Panc1 (cell line): ENCODE results near the gene CXorf65. TPM values are rescaled to one million over a fixed set of nuclear protein-coding genes. Genes with fewer than 3 reads are reported as not detected.

Experiments used
- ATAC-seq: fragments of 200-7000 bp; cut with Tn5 transposase; 2 replicates; pipeline ENCODE4 v1.9.1; 2020; ENCODE audit warnings: mild to moderate bottlenecking, moderate library complexity
- BruUV-seq: library from RNA; stranded (reverse); fragments of 400-500 nt; replicated peaks from 2 replicates; lab custom pipeline; 2021; lab: Mats Ljungman, UMichigan
- CTCF ChIA-PET: fragments of 300-600 bp; sonication (Branson Sonifier 250); formaldehyde crosslinking; loops from one replicate; lab custom pipeline; 2022; ENCODE audit warnings: antibody characterized with exemption; lab: Charles Lee
- POLR2A ChIA-PET: fragments of 300-600 bp; sonication (Branson Sonifier 250); formaldehyde crosslinking; loops from one replicate; lab custom pipeline; 2022; ENCODE audit warnings: antibody characterized with exemption; lab: Charles Lee
- DNase-seq: peaks from one replicate; pipeline ENCODE4 v3.0.0-alpha.2; 2010; ENCODE audit warnings: low read depth, low spot score
- H3K27ac ChIP-seq: 2 replicates; pipeline ENCODE4 v1.5.1; 2011; ENCODE audit warnings: mild to moderate bottlenecking, low read length, inconsistent platforms
- H3K27me3 ChIP-seq: fragments of 200-500 bp; sonication (Bioruptor generic); 2 replicates; pipeline ENCODE4 v1.6.0; 2014; ENCODE audit warnings: low read length, inconsistent platforms; ENCODE audit not compliant: control insufficient read depth, insufficient read depth
- H3K36me3 ChIP-seq: fragments of 200-500 bp; sonication (Bioruptor generic); 2 replicates; pipeline ENCODE4 v1.5.1; 2014; ENCODE audit warnings: inconsistent platforms, mild to moderate bottlenecking, low read length, moderate library complexity; ENCODE audit not compliant: control insufficient read depth, insufficient read depth
- H3K4me1 ChIP-seq: 2 replicates; pipeline ENCODE4 v1.5.1; 2011; ENCODE audit warnings: inconsistent platforms, mild to moderate bottlenecking, low read length, moderate library complexity; ENCODE audit not compliant: control insufficient read depth, insufficient read depth
- H3K4me3 ChIP-seq, 2 experiments: 2 replicates each; pipeline ENCODE4 v1.5.1; 2011 to 2012; ENCODE audit warnings: low read depth in 2 of 2, low read length in 2 of 2, mild to moderate bottlenecking in 2 of 2, inconsistent platforms in 1 of 2, moderate library complexity in 1 of 2
- H3K9me3 ChIP-seq: fragments of 200-500 bp; sonication (Bioruptor generic); 2 replicates; pipeline ENCODE4 v1.5.1; 2014; ENCODE audit warnings: low read depth, mild to moderate bottlenecking, inconsistent platforms, low read length, moderate library complexity; ENCODE audit not compliant: control insufficient read depth, insufficient read depth
- CTCF ChIP-seq: fragments of 450-650 bp; IDR thresholded peaks from 2 replicates; pipeline ENCODE4 v1.5.1; 2017; ENCODE audit warnings: mild to moderate bottlenecking
- POLR2AphosphoS5 ChIP-seq: IDR thresholded peaks from 2 replicates; pipeline ENCODE4 v1.6.1; 2012; ENCODE audit warnings: mild to moderate bottlenecking, low read depth, low read length, moderate library complexity
- REST ChIP-seq, 2 experiments: IDR thresholded peaks; 2 replicates each; pipeline ENCODE4 v1.6.1; 2011 to 2012; ENCODE audit warnings: low read depth in 2 of 2, control low read depth in 1 of 2, low read length in 1 of 2, mild to moderate bottlenecking in 1 of 2, moderate library complexity in 1 of 2; ENCODE audit not compliant: insufficient read depth in 1 of 2
- SIN3A ChIP-seq: IDR thresholded peaks from 2 replicates; pipeline ENCODE4 v1.6.1; 2012; ENCODE audit warnings: low read depth, mild to moderate bottlenecking, low read length, moderate library complexity, borderline replicate concordance; ENCODE audit not compliant: insufficient read depth
- TCF7L2 ChIP-seq: IDR thresholded peaks from 2 replicates; pipeline ENCODE4 v1.6.1; 2011; ENCODE audit warnings: mild to moderate bottlenecking, low read depth, low read length, inconsistent platforms
- in situ Hi-C: cut with HindIII; loops from 2 replicates; pipeline ENCODE4 v1.10.0; 2016; ENCODE audit warnings: low sequenced_read_pairs, low pct_unique_long_range_greater_than_20kb
- intact Hi-C: fragments of 100-400 bp; cut with micrococcal nuclease; formaldehyde crosslinking; loops from one replicate; pipeline ENCODE4 v1.10.0; 2022; ENCODE audit not compliant: unreplicated experiment
- total RNA-seq: library from RNA; stranded (reverse); gene quantifications from one replicate; pipeline ENCODE4 v1.2.1, GENCODE V29; 2021; ENCODE audit not compliant: unreplicated experiment

CXorf65 gene
- total RNA-seq, 1 experiment from 2014 or later: not detected

GRCh38 chrX:71144651-71145050 is 38.1 kb upstream of the CXorf65 start, which contains the start of gene NLGN3:
TSS of gene NLGN3 (plus strand) at chrX:71144841. CDS start at chrX:71147750, 2,909 bp downstream.
- Histone ChIP-seq H3K36me3 (no peaks in the 10 kb centered on the region), H3K27me3 (no peaks in the 10 kb centered on the region), H3K4me1 (no peaks in the 10 kb centered on the region), H3K9me3 (no peaks in the 10 kb centered on the region), H3K27ac (no peak within 1 kb of the TSS), H3K4me3 (peak within 1 kb of the TSS in 1 of 2 experiments; percentile 9; a peak in 2 of 4 replicates)
- ATAC-seq: no peak; the same call in 1 of the 2 replicates
- in situ Hi-C loops: no loop called here
- BruUV-seq: no TSS peak
- TF ChIP-seq REST (IDR thresholded peaks at IDR 0.05; ENCODE audit: insufficient read depth in 1 of 2, low read depth in 2 of 2, low read length in 1 of 2) (no peak), POLR2AphosphoS5 (no peak), CTCF (no peak), TCF7L2 (no peak), SIN3A (no peak)
- ChIA-PET POLR2A (no interaction called here), CTCF (interaction anchor here (0.6 kb wide), 2 partner anchors 31 to 109 kb away, joined by 3 to 8 read pairs; partner anchors contain the start of gene ZMYM3)
- DNase-seq: no peak
- intact Hi-C loops: no loop called here

GRCh38 chrX:71143508-71143907 is 37.0 kb upstream of the CXorf65 start:
- ChIA-PET CTCF (no interaction called here), POLR2A (no interaction called here)
- Histone ChIP-seq H3K9me3 (no peaks in the 10 kb centered on the region), H3K27me3 (no peaks in the 10 kb centered on the region), H3K4me1 (no peaks in the 10 kb centered on the region), H3K4me3 (no peak overlapping the region), H3K27ac (no peak overlapping the region), H3K36me3 (peaks cover 2% of the 10 kb centered on the region; the same call in 1 of the 2 replicates)
- in situ Hi-C loops (no loop called here), intact Hi-C loops (no loop called here)
- ATAC-seq: no peak
- no TSS peak for BruUV-seq
- TF ChIP-seq SIN3A (no peak), POLR2AphosphoS5 (no peak), REST (IDR thresholded peaks at IDR 0.05; ENCODE audit: insufficient read depth in 1 of 2, low read depth in 2 of 2, low read length in 1 of 2) (no peak), CTCF (no peak), TCF7L2 (no peak)
- DNase-seq: no peak
